Endothelial cell of umbilical vein (primary cell): ENCODE results near the gene TMEM154. TPM values are rescaled to one million over a fixed set of nuclear protein-coding genes. Genes with fewer than 3 reads are reported as not detected.

Experiments used
- BruUV-seq: library from RNA; stranded (reverse); fragments of 400-500 nt; replicated peaks from 2 replicates; lab custom pipeline; 2021; lab: Mats Ljungman, UMichigan
- CTCF ChIA-PET: fragments of 300-600, 350-600 bp; sonication (Branson Sonifier 250); formaldehyde crosslinking; loops from one replicate; lab custom pipeline; 2021; ENCODE audit warnings: antibody characterized with exemption, inconsistent platforms; lab: Charles Lee
- POLR2A ChIA-PET: fragments of 300-600, 350-600 bp; sonication (Branson Sonifier 250); formaldehyde crosslinking; loops from one replicate; lab custom pipeline; 2021; ENCODE audit warnings: antibody characterized with exemption, inconsistent platforms; lab: Charles Lee
- DNase-seq: peaks from one replicate; pipeline ENCODE4 v3.0.0-alpha.2; 2011; ENCODE audit warnings: low read depth, low spot score
- FAIRE-seq: peaks from 2 replicates; lab custom pipeline; 2011; peaks lifted over from hg19 to GRCh38; lab: Jason Lieb, UNC
- H2AFZ ChIP-seq: 2 replicates; pipeline ENCODE4 v1.6.0; 2012; ENCODE audit warnings: low read depth, low read length, control low read depth, inconsistent platforms
- H3K27ac ChIP-seq: 2 replicates; pipeline ENCODE4 v1.5.1; 2011; ENCODE audit warnings: low read depth, mild to moderate bottlenecking, control low read depth, low read length, moderate library complexity; ENCODE audit not compliant: insufficient read depth
- H3K27me3 ChIP-seq, 2 experiments: 2 replicates each; pipeline versions ENCODE4 v1.6.0 to v1.6.1; 2011; ENCODE audit warnings: low read length in 2 of 2, mixed read lengths in 1 of 2; ENCODE audit not compliant: control insufficient read depth in 2 of 2, insufficient read depth in 2 of 2
- H3K36me3 ChIP-seq, 2 experiments: 2 replicates in 1 of 2; 3 replicates in 1 of 2; pipeline ENCODE4 v1.5.1; 2011; ENCODE audit warnings: low read length in 2 of 2, mild to moderate bottlenecking in 1 of 2, moderate library complexity in 1 of 2; ENCODE audit not compliant: control insufficient read depth in 2 of 2, insufficient read depth in 2 of 2; ENCODE audit errors: extremely low read depth in 1 of 2
- H3K4me1 ChIP-seq: 3 replicates; pipeline ENCODE4 v1.5.1; 2011; ENCODE audit warnings: mild to moderate bottlenecking, low read length; ENCODE audit not compliant: control insufficient read depth, insufficient read depth; ENCODE audit errors: extremely low read depth
- H3K4me2 ChIP-seq: 2 replicates; pipeline ENCODE4 v1.6.1; 2011; ENCODE audit warnings: low read length, control low read depth, mixed read lengths; ENCODE audit not compliant: insufficient read depth
- H3K4me3 ChIP-seq, 3 experiments: fragments of 200-600 bp in 1 of 3; sonication (generic), shearing (Covaris generic) in 1 of 3; replicated peaks in 1 of 3; 2 replicates each; pipeline ENCODE4 v1.5.1; 2011 to 2016; ENCODE audit warnings: control low read depth in 3 of 3, low read length in 3 of 3, mild to moderate bottlenecking in 2 of 3, inconsistent platforms in 1 of 3, low read depth in 1 of 3, moderate library complexity in 1 of 3; ENCODE audit not compliant: insufficient read depth in 1 of 3
- H3K79me2 ChIP-seq: 2 replicates; pipeline ENCODE4 v1.6.0; 2012; ENCODE audit warnings: low read length, inconsistent platforms; ENCODE audit not compliant: control insufficient read depth, insufficient read depth
- H3K9ac ChIP-seq: replicated peaks from 2 replicates; pipeline ENCODE3; 2011; ENCODE audit warnings: low read length, control low read depth; ENCODE audit not compliant: insufficient read depth; ENCODE audit errors: extremely low read depth
- H3K9me1 ChIP-seq: replicated peaks from 3 replicates; pipeline ENCODE4 v1.6.0; 2011; ENCODE audit warnings: mild to moderate bottlenecking, low read length; ENCODE audit not compliant: control insufficient read depth, insufficient read depth; ENCODE audit errors: extremely low read depth
- H3K9me3 ChIP-seq: replicated peaks from 2 replicates; pipeline ENCODE4 v1.5.1; 2012; ENCODE audit warnings: low read length, inconsistent platforms; ENCODE audit not compliant: control insufficient read depth, insufficient read depth
- H4K20me1 ChIP-seq: replicated peaks from 2 replicates; pipeline ENCODE3; 2011; ENCODE audit warnings: mild to moderate bottlenecking, low read length; ENCODE audit not compliant: control insufficient read depth, insufficient read depth; ENCODE audit errors: extremely low read depth
- CTCF ChIP-seq, 2 donors: IDR thresholded peaks; 1 replicate in 1 of 2; 2 replicates in 1 of 2; pipeline ENCODE4 v1.5.1; 2011; ENCODE audit warnings: low read length in 2 of 2, mild to moderate bottlenecking in 2 of 2, moderate library complexity in 2 of 2, control low read depth in 1 of 2, inconsistent platforms in 1 of 2, low read depth in 1 of 2; ENCODE audit not compliant: insufficient read depth in 1 of 2; ENCODE audit errors: extremely low read depth in 1 of 2
- EZH2 ChIP-seq: IDR thresholded peaks from 2 replicates; pipeline ENCODE4 v1.6.1; 2012; ENCODE audit warnings: borderline replicate concordance, low read depth, mild to moderate bottlenecking, moderate library complexity, low read length, inconsistent platforms; ENCODE audit not compliant: severe bottlenecking
- FOS ChIP-seq: IDR thresholded peaks from 2 replicates; pipeline ENCODE4 v1.6.1; 2011; ENCODE audit warnings: mild to moderate bottlenecking, low read length, moderate library complexity, borderline replicate concordance; ENCODE audit not compliant: insufficient read depth
- GATA2 ChIP-seq: IDR thresholded peaks from 2 replicates; pipeline ENCODE4 v1.7.0; 2011; ENCODE audit warnings: low read depth, mild to moderate bottlenecking, moderate library complexity, mixed read lengths, low read length; ENCODE audit not compliant: insufficient read length, insufficient read depth
- JUN ChIP-seq: IDR thresholded peaks from 2 replicates; pipeline ENCODE4 v1.6.1; 2011; ENCODE audit warnings: borderline replicate concordance, low read depth; ENCODE audit not compliant: insufficient read length, insufficient read depth
- MAX ChIP-seq: IDR thresholded peaks from 2 replicates; pipeline ENCODE4 v1.6.1; 2011; ENCODE audit not compliant: insufficient read depth, insufficient read length
- MYC ChIP-seq: IDR thresholded peaks from one replicate; pipeline ENCODE4 v1.6.1; 2011; ENCODE audit warnings: mild to moderate bottlenecking, low read depth, low read length
- POLR2A ChIP-seq: IDR thresholded peaks from 2 replicates; pipeline ENCODE4 v1.6.1; 2012; ENCODE audit warnings: low read depth, mild to moderate bottlenecking, control low read depth, low read length
- POLR2AphosphoS5 ChIP-seq: IDR thresholded peaks from 2 replicates; pipeline ENCODE4 v1.6.1; 2012; ENCODE audit warnings: low read depth, mild to moderate bottlenecking, control low read depth, low read length, moderate library complexity; ENCODE audit not compliant: insufficient read depth
- dilution Hi-C: fragments of 300-500 bp; cut with MboI; formaldehyde crosslinking; loops from one replicate; pipeline ENCODE4 v1.15.0; 2019; ENCODE audit warnings: low sequenced_read_pairs; ENCODE audit not compliant: extremely low pct_ligation_motif_present
- intact Hi-C: fragments of 100-400 bp; cut with micrococcal nuclease; formaldehyde crosslinking; loops from one replicate; pipeline ENCODE4 v1.10.0; 2022
- polyA plus RNA-seq, 4 experiments: library from polyadenylated mRNA; depleted of rRNA in 3 of 4; stranded (reverse) in 3 of 4; unstranded in 1 of 4; fragments of >200 nt; gene quantifications; 2 replicates each; pipeline versions ENCODE4 v1.2.1 to v1.2.3, GENCODE V29; 2011 to 2012; ENCODE audit warnings: missing spikeins in 1 of 4
- total RNA-seq: library from RNA; stranded (reverse); gene quantifications from 2 replicates; pipeline ENCODE4 v1.2.3, GENCODE V29; 2021

Gene TMEM154
- total and polyA plus RNA-seq, 2 donors (not counting 3 experiments of a cell fraction or from before 2014, with no cell fraction given): 5.4 to 50.0 TPM

GRCh38 chr4:152673489-152673888, 6.3 kb downstream of the TMEM154 start:
- H3K4me2 ChIP-seq: no peak overlapping the region

More at GRCh38 chr4:152673489-152673888, 6.3 kb downstream of the TMEM154 start:
- TF ChIP-seq GATA2 (no peak), MYC (no peak), MAX (no peak), CTCF (IDR thresholded peaks at IDR 0.05; ENCODE audit: extremely low read depth in 1 of 2, insufficient read depth in 1 of 2, low read depth in 1 of 2, low read length in 2 of 2) (no peak), JUN (no peak), POLR2A (no peak), POLR2AphosphoS5 (no peak), FOS (no peak), EZH2 (no peak)
- no peak for DNase-seq
- BruUV-seq: no TSS peak
- no peak overlapping the region for H3K4me3 ChIP-seq
- no peak overlapping the region for H2AFZ ChIP-seq
- FAIRE-seq: no peak
- H3K79me2 ChIP-seq: peaks cover 12% of the 10 kb centered on the region
- CTCF ChIA-PET: interaction anchor here (0.6 kb wide), 1 partner anchor 33 kb away, joined by 3 read pairs; no protein-coding TSS in a partner anchor
- H3K27ac ChIP-seq: no peak overlapping the region
- no peak overlapping the region for H3K9ac ChIP-seq
- H3K27me3 ChIP-seq: no peaks in the 10 kb centered on the region
- peaks cover 10% of the 10 kb centered on the region for H3K4me1 ChIP-seq
- no peaks in the 10 kb centered on the region for H3K9me3 ChIP-seq
- dilution Hi-C loops: no loop called here
- no peaks in the 10 kb centered on the region for H3K9me1 ChIP-seq
- H4K20me1 ChIP-seq: no peaks in the 10 kb centered on the region
- no peaks in the 10 kb centered on the region for H3K36me3 ChIP-seq
- POLR2A ChIA-PET: no interaction called here
- intact Hi-C loops: no loop called here
